Endothelial cell of umbilical vein (primary cell): Measurements from ENCODE around the gene BCAS4. TPM values are rescaled to one million over a fixed set of nuclear protein-coding genes. Genes with fewer than 3 reads are reported as not detected.

Source experiments
- BruUV-seq: library from RNA; stranded (reverse); fragments of 400-500 nt; replicated peaks from 2 replicates; lab custom pipeline; 2021; lab: Mats Ljungman, UMichigan
- CTCF ChIA-PET: fragments of 300-600, 350-600 bp; sonication (Branson Sonifier 250); formaldehyde crosslinking; loops from one replicate; lab custom pipeline; 2021; ENCODE audit warnings: antibody characterized with exemption, inconsistent platforms; lab: Charles Lee
- POLR2A ChIA-PET: fragments of 300-600, 350-600 bp; sonication (Branson Sonifier 250); formaldehyde crosslinking; loops from one replicate; lab custom pipeline; 2021; ENCODE audit warnings: antibody characterized with exemption, inconsistent platforms; lab: Charles Lee
- DNase-seq: peaks from one replicate; pipeline ENCODE4 v3.0.0-alpha.2; 2011; ENCODE audit warnings: low read depth, low spot score
- FAIRE-seq: peaks from 2 replicates; lab custom pipeline; 2011; peaks lifted over from hg19 to GRCh38; lab: Jason Lieb, UNC
- H2AFZ ChIP-seq: 2 replicates; pipeline ENCODE4 v1.6.0; 2012; ENCODE audit warnings: low read depth, low read length, control low read depth, inconsistent platforms
- H3K27ac ChIP-seq: 2 replicates; pipeline ENCODE4 v1.5.1; 2011; ENCODE audit warnings: low read depth, mild to moderate bottlenecking, control low read depth, low read length, moderate library complexity; ENCODE audit not compliant: insufficient read depth
- H3K27me3 ChIP-seq, 2 experiments: 2 replicates each; pipeline versions ENCODE4 v1.6.0 to v1.6.1; 2011; ENCODE audit warnings: low read length in 2 of 2, mixed read lengths in 1 of 2; ENCODE audit not compliant: control insufficient read depth in 2 of 2, insufficient read depth in 2 of 2
- H3K36me3 ChIP-seq, 2 experiments: 2 replicates in 1 of 2; 3 replicates in 1 of 2; pipeline ENCODE4 v1.5.1; 2011; ENCODE audit warnings: low read length in 2 of 2, mild to moderate bottlenecking in 1 of 2, moderate library complexity in 1 of 2; ENCODE audit not compliant: control insufficient read depth in 2 of 2, insufficient read depth in 2 of 2; ENCODE audit errors: extremely low read depth in 1 of 2
- H3K4me1 ChIP-seq: 3 replicates; pipeline ENCODE4 v1.5.1; 2011; ENCODE audit warnings: mild to moderate bottlenecking, low read length; ENCODE audit not compliant: control insufficient read depth, insufficient read depth; ENCODE audit errors: extremely low read depth
- H3K4me2 ChIP-seq: 2 replicates; pipeline ENCODE4 v1.6.1; 2011; ENCODE audit warnings: low read length, control low read depth, mixed read lengths; ENCODE audit not compliant: insufficient read depth
- H3K4me3 ChIP-seq, 3 experiments: fragments of 200-600 bp in 1 of 3; sonication (generic), shearing (Covaris generic) in 1 of 3; replicated peaks in 1 of 3; 2 replicates each; pipeline ENCODE4 v1.5.1; 2011 to 2016; ENCODE audit warnings: control low read depth in 3 of 3, low read length in 3 of 3, mild to moderate bottlenecking in 2 of 3, inconsistent platforms in 1 of 3, low read depth in 1 of 3, moderate library complexity in 1 of 3; ENCODE audit not compliant: insufficient read depth in 1 of 3
- H3K79me2 ChIP-seq: 2 replicates; pipeline ENCODE4 v1.6.0; 2012; ENCODE audit warnings: low read length, inconsistent platforms; ENCODE audit not compliant: control insufficient read depth, insufficient read depth
- H3K9ac ChIP-seq: replicated peaks from 2 replicates; pipeline ENCODE3; 2011; ENCODE audit warnings: low read length, control low read depth; ENCODE audit not compliant: insufficient read depth; ENCODE audit errors: extremely low read depth
- H3K9me1 ChIP-seq: replicated peaks from 3 replicates; pipeline ENCODE4 v1.6.0; 2011; ENCODE audit warnings: mild to moderate bottlenecking, low read length; ENCODE audit not compliant: control insufficient read depth, insufficient read depth; ENCODE audit errors: extremely low read depth
- H3K9me3 ChIP-seq: replicated peaks from 2 replicates; pipeline ENCODE4 v1.5.1; 2012; ENCODE audit warnings: low read length, inconsistent platforms; ENCODE audit not compliant: control insufficient read depth, insufficient read depth
- H4K20me1 ChIP-seq: replicated peaks from 2 replicates; pipeline ENCODE3; 2011; ENCODE audit warnings: mild to moderate bottlenecking, low read length; ENCODE audit not compliant: control insufficient read depth, insufficient read depth; ENCODE audit errors: extremely low read depth
- EZH2 ChIP-seq: IDR thresholded peaks from 2 replicates; pipeline ENCODE4 v1.6.1; 2012; ENCODE audit warnings: borderline replicate concordance, low read depth, mild to moderate bottlenecking, moderate library complexity, low read length, inconsistent platforms; ENCODE audit not compliant: severe bottlenecking
- FOS ChIP-seq: IDR thresholded peaks from 2 replicates; pipeline ENCODE4 v1.6.1; 2011; ENCODE audit warnings: mild to moderate bottlenecking, low read length, moderate library complexity, borderline replicate concordance; ENCODE audit not compliant: insufficient read depth
- GATA2 ChIP-seq: IDR thresholded peaks from 2 replicates; pipeline ENCODE4 v1.7.0; 2011; ENCODE audit warnings: low read depth, mild to moderate bottlenecking, moderate library complexity, mixed read lengths, low read length; ENCODE audit not compliant: insufficient read length, insufficient read depth
- JUN ChIP-seq: IDR thresholded peaks from 2 replicates; pipeline ENCODE4 v1.6.1; 2011; ENCODE audit warnings: borderline replicate concordance, low read depth; ENCODE audit not compliant: insufficient read length, insufficient read depth
- MYC ChIP-seq: IDR thresholded peaks from one replicate; pipeline ENCODE4 v1.6.1; 2011; ENCODE audit warnings: mild to moderate bottlenecking, low read depth, low read length
- POLR2A ChIP-seq: IDR thresholded peaks from 2 replicates; pipeline ENCODE4 v1.6.1; 2012; ENCODE audit warnings: low read depth, mild to moderate bottlenecking, control low read depth, low read length
- POLR2AphosphoS5 ChIP-seq: IDR thresholded peaks from 2 replicates; pipeline ENCODE4 v1.6.1; 2012; ENCODE audit warnings: low read depth, mild to moderate bottlenecking, control low read depth, low read length, moderate library complexity; ENCODE audit not compliant: insufficient read depth
- dilution Hi-C: fragments of 300-500 bp; cut with MboI; formaldehyde crosslinking; loops from one replicate; pipeline ENCODE4 v1.15.0; 2019; ENCODE audit warnings: low sequenced_read_pairs; ENCODE audit not compliant: extremely low pct_ligation_motif_present
- intact Hi-C: fragments of 100-400 bp; cut with micrococcal nuclease; formaldehyde crosslinking; loops from one replicate; pipeline ENCODE4 v1.10.0; 2022
- polyA plus RNA-seq, 4 experiments: library from polyadenylated mRNA; depleted of rRNA in 3 of 4; stranded (reverse) in 3 of 4; unstranded in 1 of 4; fragments of >200 nt; gene quantifications; 2 replicates each; pipeline versions ENCODE4 v1.2.1 to v1.2.3, GENCODE V29; 2011 to 2012; ENCODE audit warnings: missing spikeins in 1 of 4
- total RNA-seq: library from RNA; stranded (reverse); gene quantifications from 2 replicates; pipeline ENCODE4 v1.2.3, GENCODE V29; 2021
- TF ChIP-seq, protein P1 (sequence below), 2 donors: IDR thresholded peaks; 1 replicate in 1 of 2; 2 replicates in 1 of 2; pipeline ENCODE4 v1.5.1; 2011; ENCODE audit warnings: low read length in 2 of 2, mild to moderate bottlenecking in 2 of 2, moderate library complexity in 2 of 2, control low read depth in 1 of 2, inconsistent platforms in 1 of 2, low read depth in 1 of 2; ENCODE audit not compliant: insufficient read depth in 1 of 2; ENCODE audit errors: extremely low read depth in 1 of 2
- TF ChIP-seq, protein P2 (sequence below): IDR thresholded peaks from 2 replicates; pipeline ENCODE4 v1.6.1; 2011; ENCODE audit not compliant: insufficient read depth, insufficient read length

BCAS4 gene
- total and polyA plus RNA-seq, 2 donors (not counting 3 experiments of a cell fraction or from before 2014, with no cell fraction given) = 1.0 to 1.5 TPM

DNA sequence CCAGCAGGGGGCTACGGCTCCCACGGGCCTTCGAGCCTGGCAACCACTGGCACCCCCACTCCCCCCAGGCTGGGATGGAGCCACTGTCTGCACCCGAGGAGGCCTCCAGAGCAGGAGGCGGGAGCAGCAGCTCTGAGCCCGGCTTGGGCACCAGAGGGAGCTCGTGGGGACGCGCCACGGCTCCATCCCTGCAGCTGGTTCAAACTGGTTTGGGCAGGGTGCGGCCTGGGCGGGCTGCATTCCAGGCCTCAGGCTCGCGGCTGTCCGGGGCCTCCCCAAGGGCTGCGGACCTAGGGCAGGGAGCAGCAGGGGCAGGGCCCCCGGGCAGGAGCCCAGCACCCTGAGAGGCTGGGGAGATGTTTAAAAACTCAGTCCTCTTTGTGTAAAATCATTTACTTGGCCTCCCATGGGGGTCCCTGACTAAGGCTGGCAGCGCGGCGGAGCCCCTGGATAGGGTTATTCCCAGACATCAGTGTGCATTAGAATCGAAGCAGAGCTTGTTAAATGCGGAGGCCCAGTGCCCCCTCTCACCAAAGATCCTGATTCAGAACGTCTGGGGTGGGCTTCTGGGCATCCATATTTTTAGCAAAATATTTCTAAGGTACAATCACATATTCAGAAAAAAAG, 4.1 kb upstream of the BCAS4 start:
- H3K4me3 ChIP-seq = no peak overlapping the region
- H3K79me2 ChIP-seq = no peaks in the 10 kb centered on the region
- H3K4me2 ChIP-seq = peak overlapping the region; percentile 39
- peaks cover 0 to 4% of the 10 kb centered on the region in 2 experiments for H3K27me3 ChIP-seq
- FAIRE-seq = peak; percentile 94
- TF ChIP-seq MYC (no peak), EZH2 (no peak), JUN (no peak), POLR2AphosphoS5 (peak; percentile 82), GATA2 (no peak), FOS (no peak), POLR2A (peak; percentile 71)
- TF ChIP-seq, protein P1, sequence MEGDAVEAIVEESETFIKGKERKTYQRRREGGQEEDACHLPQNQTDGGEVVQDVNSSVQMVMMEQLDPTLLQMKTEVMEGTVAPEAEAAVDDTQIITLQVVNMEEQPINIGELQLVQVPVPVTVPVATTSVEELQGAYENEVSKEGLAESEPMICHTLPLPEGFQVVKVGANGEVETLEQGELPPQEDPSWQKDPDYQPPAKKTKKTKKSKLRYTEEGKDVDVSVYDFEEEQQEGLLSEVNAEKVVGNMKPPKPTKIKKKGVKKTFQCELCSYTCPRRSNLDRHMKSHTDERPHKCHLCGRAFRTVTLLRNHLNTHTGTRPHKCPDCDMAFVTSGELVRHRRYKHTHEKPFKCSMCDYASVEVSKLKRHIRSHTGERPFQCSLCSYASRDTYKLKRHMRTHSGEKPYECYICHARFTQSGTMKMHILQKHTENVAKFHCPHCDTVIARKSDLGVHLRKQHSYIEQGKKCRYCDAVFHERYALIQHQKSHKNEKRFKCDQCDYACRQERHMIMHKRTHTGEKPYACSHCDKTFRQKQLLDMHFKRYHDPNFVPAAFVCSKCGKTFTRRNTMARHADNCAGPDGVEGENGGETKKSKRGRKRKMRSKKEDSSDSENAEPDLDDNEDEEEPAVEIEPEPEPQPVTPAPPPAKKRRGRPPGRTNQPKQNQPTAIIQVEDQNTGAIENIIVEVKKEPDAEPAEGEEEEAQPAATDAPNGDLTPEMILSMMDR (IDR thresholded peaks at IDR 0.05; ENCODE audit: extremely low read depth in 1 of 2, insufficient read depth in 1 of 2, low read depth in 1 of 2, low read length in 2 of 2) = peak; percentile 87 to 97
- TF ChIP-seq, protein P2, sequence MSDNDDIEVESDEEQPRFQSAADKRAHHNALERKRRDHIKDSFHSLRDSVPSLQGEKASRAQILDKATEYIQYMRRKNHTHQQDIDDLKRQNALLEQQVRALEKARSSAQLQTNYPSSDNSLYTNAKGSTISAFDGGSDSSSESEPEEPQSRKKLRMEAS = no peak
- no peaks in the 10 kb centered on the region for H3K9me3 ChIP-seq
- intact Hi-C loops = loop anchor here (1.0 kb wide), 1 partner anchor 516 kb away; no protein-coding TSS in a partner anchor
- no peaks in the 10 kb centered on the region for H3K9me1 ChIP-seq
- TSS peak; percentile 95 for BruUV-seq
- peak overlapping the region; percentile 76 for H3K9ac ChIP-seq
- dilution Hi-C loops = no loop called here
- H3K36me3 ChIP-seq = no peaks in the 10 kb centered on the region
- peak overlapping the region; percentile 64 for H3K27ac ChIP-seq
- CTCF ChIA-PET = interaction anchor here (0.6 to 3.4 kb wide), 19 partner anchors 9 to 1175 kb away, joined by 3 to 25 read pairs (median 5); partner anchors contain the start of genes ADNP, DPM1 and MOCS3
- H4K20me1 ChIP-seq = no peaks in the 10 kb centered on the region
- POLR2A ChIA-PET = interaction anchor here (0.9 kb wide), 1 partner anchor 139 kb away, joined by 3 read pairs; no protein-coding TSS in a partner anchor
- peak overlapping the region; percentile 89 for H2AFZ ChIP-seq
- DNase-seq = peak; percentile 73
- peaks cover 10% of the 10 kb centered on the region for H3K4me1 ChIP-seq
